CD4-positive, alpha-beta T cell (primary cell): ENCODE results near the gene LRRC38. TPM values are rescaled to one million over a fixed set of nuclear protein-coding genes. Genes with fewer than 3 reads are reported as not detected.

Source experiments
- ATAC-seq: fragments of 200-7000 bp; cut with Tn5 transposase; one replicate; pipeline ENCODE4 v1.10.0; 2022; ENCODE audit warnings: mild to moderate bottlenecking; ENCODE audit not compliant: poor library complexity
- CTCF ChIA-PET: fragments of 350-600 bp; sonication (Branson Sonifier 250); formaldehyde crosslinking; loops from one replicate; lab custom pipeline; 2021; ENCODE audit warnings: antibody characterized with exemption, inconsistent platforms; lab: Charles Lee
- POLR2A ChIA-PET: fragments of 350-600 bp; sonication (Branson Sonifier 250); formaldehyde crosslinking; loops from one replicate; lab custom pipeline; 2021; ENCODE audit warnings: antibody characterized with exemption, inconsistent platforms; lab: Charles Lee
- DNase-seq, 14 experiments: peaks; one replicate each; pipeline ENCODE4 v3.0.0-alpha.2; 2013 to 2020; ENCODE audit warnings: mixed read lengths in 2 of 14
- H3K27ac ChIP-seq, 2 donors: one replicate each; pipeline versions ENCODE4 v1.5.1 to v1.7.0; 2013; ENCODE audit warnings: low read length in 2 of 2, low read depth in 1 of 2, mild to moderate bottlenecking in 1 of 2
- H3K27me3 ChIP-seq, 2 experiments: 1 replicate in 1 of 2; 2 replicates in 1 of 2; pipeline versions ENCODE4 v1.6.1 to v1.7.0; 2013; ENCODE audit warnings: low read length in 2 of 2, control low read depth in 1 of 2, mild to moderate bottlenecking in 1 of 2, moderate library complexity in 1 of 2; ENCODE audit not compliant: insufficient read depth in 2 of 2, control insufficient read depth in 1 of 2
- H3K36me3 ChIP-seq: one replicate; pipeline ENCODE4 v1.6.1; 2013; ENCODE audit warnings: low read length, control low read depth; ENCODE audit not compliant: insufficient read depth
- H3K4me1 ChIP-seq: one replicate; pipeline ENCODE4 v1.6.1; 2013; ENCODE audit warnings: low read length, control low read depth; ENCODE audit not compliant: insufficient read depth
- H3K4me3 ChIP-seq: one replicate; pipeline ENCODE4 v1.5.1; 2013; ENCODE audit warnings: mild to moderate bottlenecking, low read length, moderate library complexity
- H3K9me3 ChIP-seq, 2 experiments: 1 replicate in 1 of 2; 2 replicates in 1 of 2; pipeline versions ENCODE4 v1.6.1 to v1.7.0; 2013; ENCODE audit warnings: low read length in 2 of 2, mild to moderate bottlenecking in 2 of 2, control low read depth in 1 of 2, moderate library complexity in 1 of 2; ENCODE audit not compliant: control insufficient read depth in 1 of 2, insufficient read depth in 1 of 2
- H3K27ac Mint-ChIP-seq: one replicate; pipeline ENCODE4 v1.8.0; 2020; ENCODE audit warnings: mixed read lengths
- H3K27me3 Mint-ChIP-seq: one replicate; pipeline ENCODE4 v1.8.0; 2021; ENCODE audit warnings: mixed read lengths
- H3K36me3 Mint-ChIP-seq: one replicate; pipeline ENCODE4 v1.8.0; 2021; ENCODE audit warnings: low read depth, mixed read lengths
- H3K4me1 Mint-ChIP-seq: one replicate; pipeline ENCODE4 v1.8.0; 2021; ENCODE audit warnings: low read depth, mixed read lengths
- H3K4me3 Mint-ChIP-seq: one replicate; pipeline ENCODE4 v1.8.0; 2020; ENCODE audit warnings: mild to moderate bottlenecking, mixed read lengths
- H3K9me3 Mint-ChIP-seq: one replicate; pipeline ENCODE4 v1.8.0; 2020; ENCODE audit warnings: mixed read lengths
- intact Hi-C, 2 experiments: fragments of 100-400 bp; cut with DNase I in 1 of 2; cut with micrococcal nuclease in 1 of 2; formaldehyde crosslinking; loops; one replicate each; pipeline versions ENCODE4 v1.15.1 to v1.9.0; 2023 to 2025; cut with DNase I, micrococcal nuclease
- total RNA-seq, 174 experiments: library from RNA in 2 of 174; stranded (reverse) in 2 of 174; gene quantifications; one replicate each; pipeline ENCODE4 v1.2.3 and lab custom pipeline; 2021 to 2026
- TF ChIP-seq, protein P1 (sequence below): fragments of 200-600 bp; IDR thresholded peaks from one replicate; pipeline ENCODE4 v1.8.0; 2022; ENCODE audit warnings: antibody characterized with exemption, mild to moderate bottlenecking

The LRRC38 gene
- total RNA-seq, 2 experiments from 2014 or later, result not detected

DNA sequence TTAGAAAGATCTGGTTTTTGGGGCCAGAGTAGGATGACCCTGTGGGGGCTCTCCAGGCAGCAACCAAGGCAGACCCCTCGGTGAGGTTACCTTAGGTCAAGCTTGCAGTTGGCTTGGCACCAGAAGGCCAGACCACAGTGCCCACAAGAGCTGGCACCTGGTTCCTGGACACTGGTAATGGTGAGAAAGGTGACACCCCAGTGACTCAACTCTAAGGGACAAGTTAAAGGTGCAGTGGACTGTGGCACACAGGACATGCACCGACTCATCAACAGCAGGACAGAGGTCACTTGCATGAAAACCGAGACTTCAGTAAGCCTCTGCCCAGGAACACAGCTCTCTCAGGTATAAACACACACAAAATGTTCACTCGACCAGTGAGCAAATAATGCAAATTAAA is 6.7 kb downstream of the LRRC38 start:
- Histone ChIP-seq H3K4me1 (no peaks in the 10 kb centered on the region), H3K27ac (no peak overlapping the region), H3K27me3 (peaks cover 4 to 6% of the 10 kb centered on the region in 2 experiments), H3K36me3 (no peaks in the 10 kb centered on the region), H3K4me3 (no peak overlapping the region), H3K9me3 (no peaks in the 10 kb centered on the region)
- POLR2A ChIA-PET, result no interaction called here
- Mint-ChIP-seq H3K4me1 (peaks cover 3% of the 10 kb centered on the region), H3K4me3 (no peak overlapping the region), H3K27ac (no peak overlapping the region), H3K36me3 (no peaks in the 10 kb centered on the region), H3K27me3 (peaks cover 25% of the 10 kb centered on the region), H3K9me3 (no peaks in the 10 kb centered on the region)
- TF ChIP-seq, protein P1, sequence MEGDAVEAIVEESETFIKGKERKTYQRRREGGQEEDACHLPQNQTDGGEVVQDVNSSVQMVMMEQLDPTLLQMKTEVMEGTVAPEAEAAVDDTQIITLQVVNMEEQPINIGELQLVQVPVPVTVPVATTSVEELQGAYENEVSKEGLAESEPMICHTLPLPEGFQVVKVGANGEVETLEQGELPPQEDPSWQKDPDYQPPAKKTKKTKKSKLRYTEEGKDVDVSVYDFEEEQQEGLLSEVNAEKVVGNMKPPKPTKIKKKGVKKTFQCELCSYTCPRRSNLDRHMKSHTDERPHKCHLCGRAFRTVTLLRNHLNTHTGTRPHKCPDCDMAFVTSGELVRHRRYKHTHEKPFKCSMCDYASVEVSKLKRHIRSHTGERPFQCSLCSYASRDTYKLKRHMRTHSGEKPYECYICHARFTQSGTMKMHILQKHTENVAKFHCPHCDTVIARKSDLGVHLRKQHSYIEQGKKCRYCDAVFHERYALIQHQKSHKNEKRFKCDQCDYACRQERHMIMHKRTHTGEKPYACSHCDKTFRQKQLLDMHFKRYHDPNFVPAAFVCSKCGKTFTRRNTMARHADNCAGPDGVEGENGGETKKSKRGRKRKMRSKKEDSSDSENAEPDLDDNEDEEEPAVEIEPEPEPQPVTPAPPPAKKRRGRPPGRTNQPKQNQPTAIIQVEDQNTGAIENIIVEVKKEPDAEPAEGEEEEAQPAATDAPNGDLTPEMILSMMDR, result no peak
- DNase-seq, result no peak
- ATAC-seq, result no peak
- intact Hi-C loops, result no loop called here
- CTCF ChIA-PET, result no interaction called here

- Histone ChIP-seq H3K27ac (no peak overlapping the region), H3K36me3 (no peaks in the 10 kb centered on the region), H3K9me3 (no peaks in the 10 kb centered on the region), H3K4me1 (no peaks in the 10 kb centered on the region), H3K27me3 (peaks cover 0 to 2% of the 10 kb centered on the region in 2 experiments), H3K4me3 (no peak overlapping the region)
- Mint-ChIP-seq H3K27me3 (peaks cover 18% of the 10 kb centered on the region), H3K4me1 (peaks cover 3% of the 10 kb centered on the region), H3K9me3 (no peaks in the 10 kb centered on the region), H3K4me3 (no peak overlapping the region), H3K27ac (no peak overlapping the region), H3K36me3 (no peaks in the 10 kb centered on the region)
- TF ChIP-seq, protein P1, result no peak
- POLR2A ChIA-PET, result no interaction called here
- intact Hi-C loops, result no loop called here
- CTCF ChIA-PET, result no interaction called here
- no peak for DNase-seq
- no peak for ATAC-seq
Measured at GRCh38 chr1:13505020-13505419, 8.8 kb downstream of the LRRC38 start.

DNA sequence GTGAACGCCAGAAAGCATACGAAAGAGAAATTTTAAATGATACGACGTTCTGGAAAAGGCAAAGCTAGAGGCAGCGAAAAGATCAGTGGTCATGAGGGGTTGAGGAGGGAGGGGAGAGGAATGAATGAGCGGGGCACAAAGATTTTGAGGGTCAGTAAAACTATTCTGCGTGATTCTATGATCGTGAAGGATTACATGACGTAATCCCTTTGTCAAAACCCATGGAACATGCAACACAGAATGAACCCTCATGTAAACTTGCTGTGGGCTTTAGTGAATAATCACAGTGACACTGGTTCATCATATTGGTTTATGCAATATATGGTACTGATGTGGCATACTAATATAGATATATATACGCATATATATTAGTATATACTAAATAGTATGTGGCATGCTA is 13.0 kb downstream of the LRRC38 start:
- TF ChIP-seq, protein P1, result no peak
- intact Hi-C loops, result no loop called here
- Mint-ChIP-seq H3K4me1 (peaks cover 3% of the 10 kb centered on the region), H3K27ac (no peak overlapping the region), H3K9me3 (no peaks in the 10 kb centered on the region), H3K27me3 (peaks cover 13% of the 10 kb centered on the region), H3K36me3 (no peaks in the 10 kb centered on the region), H3K4me3 (no peak overlapping the region)
- Histone ChIP-seq H3K36me3 (no peaks in the 10 kb centered on the region), H3K27me3 (peaks cover 0 to 2% of the 10 kb centered on the region in 2 experiments), H3K4me1 (no peaks in the 10 kb centered on the region), H3K4me3 (no peak overlapping the region), H3K27ac (no peak overlapping the region), H3K9me3 (peaks cover 0 to 4% of the 10 kb centered on the region in 2 experiments)
- DNase-seq, result no peak
- no peak for ATAC-seq
- POLR2A ChIA-PET, result no interaction called here
- CTCF ChIA-PET, result no interaction called here
